ENCODE data around the gene P3H1. TPM values are rescaled to one million over a fixed set of nuclear protein-coding genes. Genes with fewer than 3 reads are reported as not detected.
A peak's percentile ranks its signal among the peaks of the same experiment; 100 is the strongest.

The P3H1 gene
- total RNA-seq, 4 donors from 2014 or later, result 16.6 to 28.0 (median 24.2) TPM

- Histone ChIP-seq H3K27me3 (no peaks in the 10 kb centered on the region), H3K9me3 (no peaks in the 10 kb centered on the region), H3K36me3 (peaks cover 0 to 4% of the 10 kb centered on the region in 2 donors), H3K4me1 (peaks cover 10 to 23% of the 10 kb centered on the region in 2 donors), H3K27ac (peak overlapping the region; percentile 62 to 79 (median 69)), H3K4me3 (replicated peaks in 1 of 3) (peak overlapping the region; percentile 93 to 97 (median 97))
- no peak for TF ChIP-seq POLR2A (IDR thresholded peaks at IDR 0.05)
- TF ChIP-seq CTCF (IDR thresholded peaks at IDR 0.05), result peak in 4 of 6 experiments; percentile 28 to 44 (median 41)
- intact Hi-C loops (cut with DNase I), result loop anchor here (5.0 kb wide), 1 partner anchor 51 kb away; the partner anchor contains the start of genes ERMAP and SVBP
- peak; percentile 39 to 44 for DNase-seq
- WGBS, 2 donors, result 2% methylated on average over 18 to 19 of the region's 44 CpGs
Measured at GRCh38 chr1:42765832-42766740, 742 bp downstream of the P3H1 start.

GRCh38 chr1:42765269-42765668 lies 1.6 kb downstream of the P3H1 start:
- 23 to 29% methylated on average over 7 of the region's 7 CpGs for WGBS, 2 donors
- no peaks in the 10 kb centered on the region for H3K9me3 ChIP-seq
- H3K4me3 ChIP-seq (replicated peaks in 1 of 3), result no peak overlapping the region
- H3K27ac ChIP-seq, result no peak overlapping the region
- peaks cover 0 to 4% of the 10 kb centered on the region in 2 donors for H3K36me3 ChIP-seq
- no peaks in the 10 kb centered on the region for H3K27me3 ChIP-seq
- intact Hi-C loops (cut with DNase I), result loop anchor here (5.0 kb wide), 1 partner anchor 52 kb away; the partner anchor contains the start of genes ERMAP and SVBP
- no peak for DNase-seq
- TF ChIP-seq CTCF (IDR thresholded peaks at IDR 0.05) (no peak), POLR2A (IDR thresholded peaks at IDR 0.05) (no peak)
- H3K4me1 ChIP-seq, result peaks cover 10 to 23% of the 10 kb centered on the region in 2 donors

- Histone ChIP-seq H3K27ac (no peak overlapping the region), H3K27me3 (no peaks in the 10 kb centered on the region), H3K36me3 (peaks cover 10 to 15% of the 10 kb centered on the region in 2 donors), H3K4me3 (replicated peaks in 1 of 3) (no peak overlapping the region), H3K4me1 (peaks cover 10 to 11% of the 10 kb centered on the region in 2 donors), H3K9me3 (no peaks in the 10 kb centered on the region)
- intact Hi-C loops (cut with DNase I), result no loop called here
- DNase-seq, result no peak
- TF ChIP-seq POLR2A (IDR thresholded peaks at IDR 0.05), result no peak
- 61 to 75% methylated on average over 5 of the region's 5 CpGs for WGBS, 2 donors
Measured at GRCh38 chr1:42762269-42762668, 4.6 kb downstream of the P3H1 start.

GRCh38 chr1:42761567-42761966 lies 5.3 kb downstream of the P3H1 start:
- peaks cover 10 to 11% of the 10 kb centered on the region in 2 donors for H3K4me1 ChIP-seq
- H3K36me3 ChIP-seq, result peaks cover 10 to 15% of the 10 kb centered on the region in 2 donors
- H3K27me3 ChIP-seq, result no peaks in the 10 kb centered on the region
- no peak overlapping the region for H3K27ac ChIP-seq
- WGBS, 2 donors, result 95 to 97% methylated on average over 4 of the region's 4 CpGs
- TF ChIP-seq CTCF (IDR thresholded peaks at IDR 0.05), result no peak
- no peak for TF ChIP-seq POLR2A (IDR thresholded peaks at IDR 0.05)
- H3K9me3 ChIP-seq, result no peaks in the 10 kb centered on the region
- no peak overlapping the region for H3K4me3 ChIP-seq (replicated peaks in 1 of 3)
- intact Hi-C loops (cut with DNase I), result no loop called here
- no peak for DNase-seq

- WGBS, 2 donors, result 77 to 81% methylated on average over 9 of the region's 9 CpGs
- no peak overlapping the region for H3K4me3 ChIP-seq (replicated peaks in 1 of 3)
- H3K4me1 ChIP-seq, result no peaks in the 10 kb centered on the region
- H3K27me3 ChIP-seq, result no peaks in the 10 kb centered on the region
- H3K9me3 ChIP-seq, result no peaks in the 10 kb centered on the region
- peaks cover 31 to 34% of the 10 kb centered on the region in 2 donors for H3K36me3 ChIP-seq
- intact Hi-C loops (cut with DNase I), result loop anchor here (5.0 kb wide), 1 partner anchor 182 kb away; no protein-coding TSS in a partner anchor
- DNase-seq, result no peak
- no peak overlapping the region for H3K27ac ChIP-seq
- TF ChIP-seq POLR2A (IDR thresholded peaks at IDR 0.05) (no peak), CTCF (IDR thresholded peaks at IDR 0.05) (no peak)
Measured at GRCh38 chr1:42759114-42759513, 7.7 kb downstream of the P3H1 start.

Data from thyroid gland (tissue), 4 donors.